Fibroblast of the aortic adventitia (primary cell): Measurements from ENCODE around the gene SCAMP3. TPM values are rescaled to one million over a fixed set of nuclear protein-coding genes. Genes with fewer than 3 reads are reported as not detected.

Experiments used
- DNase-seq: peaks from one replicate; pipeline ENCODE4 v3.0.0-alpha.2; 2010; ENCODE audit warnings: low read depth
- H3K4me3 ChIP-seq: 2 replicates; pipeline ENCODE4 v1.5.1; 2011; ENCODE audit warnings: low read depth, mild to moderate bottlenecking, control low read depth, low read length, moderate library complexity
- CTCF ChIP-seq: IDR thresholded peaks from 2 replicates; pipeline ENCODE4 v1.5.1; 2011; ENCODE audit warnings: mild to moderate bottlenecking, low read length, control low read depth, inconsistent platforms; ENCODE audit not compliant: insufficient read depth
- total RNA-seq: library from RNA; depleted of rRNA; stranded (reverse); fragments of >200 nt; gene quantifications from 2 replicates; pipeline ENCODE4 v1.2.3, GENCODE V29; 2012; ENCODE audit warnings: low replicate concordance

SCAMP3 gene
- total RNA-seq, 1 donor: 47.6 TPM

- DNase-seq: no peak
- no peak for TF ChIP-seq CTCF
- H3K4me3 ChIP-seq: no peak overlapping the region
These were observed 22.9 kb upstream of the SCAMP3 start for GRCh38 chr1:155285063-155285462.

- no peak for TF ChIP-seq CTCF
- no peak for DNase-seq
- H3K4me3 ChIP-seq: no peak overlapping the region
These were observed 22.3 kb upstream of the SCAMP3 start for GRCh38 chr1:155284476-155284875.

- no peak overlapping the region for H3K4me3 ChIP-seq
- no peak for TF ChIP-seq CTCF
- DNase-seq: no peak
These were observed 20.4 kb upstream of the SCAMP3 start for GRCh38 chr1:155282488-155283091.

- H3K4me3 ChIP-seq: no peak overlapping the region
- DNase-seq: no peak
- no peak for TF ChIP-seq CTCF
These were observed 17.1 kb upstream of the SCAMP3 start for GRCh38 chr1:155279268-155279667.

GRCh38 chr1:155278689-155279160 is 16.6 kb upstream of the SCAMP3 start:
- DNase-seq: no peak
- no peak for TF ChIP-seq CTCF
- no peak overlapping the region for H3K4me3 ChIP-seq

- TF ChIP-seq CTCF: peak; percentile 41
- peak overlapping the region; percentile 77 for H3K4me3 ChIP-seq
- peak; percentile 12 for DNase-seq
These were observed 15.9 kb upstream of the SCAMP3 start for GRCh38 chr1:155277902-155278688.
